ENCODE results near the gene ABCC12.

Gene ABCC12

DNA sequence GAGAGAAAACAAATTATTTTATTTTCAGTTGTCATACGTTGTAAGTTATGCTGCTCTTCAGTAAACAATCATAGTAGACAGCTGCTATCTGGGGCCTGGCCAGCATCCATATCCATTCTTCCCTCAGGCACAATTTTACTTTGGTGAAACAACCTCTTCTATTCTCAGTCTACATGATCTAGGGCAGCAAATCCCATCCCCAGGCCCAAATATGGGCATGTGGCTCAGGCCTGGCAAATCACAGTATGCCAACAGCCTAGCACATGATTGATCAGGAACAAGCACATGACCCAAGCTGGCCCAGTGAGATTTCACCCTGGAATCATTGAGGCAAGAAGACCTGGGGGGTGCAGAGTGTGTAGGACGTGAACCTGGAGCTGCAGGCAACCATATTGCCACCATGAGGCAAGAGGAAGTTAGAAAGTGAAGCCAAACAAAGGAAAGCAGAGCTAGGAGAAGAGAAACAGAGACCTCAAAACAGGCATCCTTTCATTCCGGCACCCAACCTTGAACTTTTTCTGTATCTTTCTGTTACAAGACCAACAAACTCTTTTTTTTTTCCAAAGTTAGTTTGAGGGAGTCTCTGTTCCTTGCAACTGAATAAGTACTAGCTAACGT is 10.3 kb upstream of the ABCC12 start:
- ATAC-seq (no peak), DNase-seq (no peak)

DNA sequence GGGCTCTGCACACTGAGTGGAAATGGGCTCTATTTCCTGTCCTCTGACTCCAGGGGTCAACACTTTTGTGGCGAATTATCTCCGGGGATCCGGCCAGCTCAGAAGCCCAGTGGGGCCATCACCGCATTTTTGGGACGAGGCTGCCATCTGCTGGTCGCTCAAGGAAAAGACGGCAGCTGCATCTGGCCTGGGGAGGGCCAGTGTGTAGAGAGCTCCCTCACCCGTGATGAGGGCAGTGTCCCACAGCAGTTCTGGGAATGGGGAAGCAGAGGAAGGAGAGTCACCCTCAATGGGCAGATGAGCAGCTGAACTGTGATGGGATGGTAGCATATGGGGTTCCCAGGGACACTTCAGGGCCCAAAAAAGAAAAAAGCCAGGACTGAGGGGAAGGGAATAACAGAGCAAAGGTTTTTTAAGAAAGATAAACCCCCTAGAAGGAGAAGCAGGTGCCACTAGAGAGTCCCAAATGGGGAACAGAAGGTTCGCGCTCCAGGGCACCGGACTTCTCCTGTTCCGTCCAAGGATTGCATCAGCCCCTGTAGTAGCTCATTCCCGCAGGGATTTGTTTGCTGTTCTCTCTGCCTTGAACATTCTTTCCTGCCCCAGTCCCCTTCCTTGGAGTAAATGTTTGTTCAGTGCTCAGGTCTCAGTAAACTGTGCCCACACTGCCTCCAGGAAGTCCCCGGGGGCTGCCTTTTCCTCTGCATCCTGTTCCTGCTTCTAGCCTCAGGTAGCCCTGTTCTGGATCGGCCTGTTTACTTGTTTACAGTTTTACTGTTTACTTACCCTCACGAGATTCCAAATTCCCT is 9.3 kb upstream of the ABCC12 start:
- DNase-seq (peak; percentile 74), ATAC-seq (peak; percentile 89)

DNA sequence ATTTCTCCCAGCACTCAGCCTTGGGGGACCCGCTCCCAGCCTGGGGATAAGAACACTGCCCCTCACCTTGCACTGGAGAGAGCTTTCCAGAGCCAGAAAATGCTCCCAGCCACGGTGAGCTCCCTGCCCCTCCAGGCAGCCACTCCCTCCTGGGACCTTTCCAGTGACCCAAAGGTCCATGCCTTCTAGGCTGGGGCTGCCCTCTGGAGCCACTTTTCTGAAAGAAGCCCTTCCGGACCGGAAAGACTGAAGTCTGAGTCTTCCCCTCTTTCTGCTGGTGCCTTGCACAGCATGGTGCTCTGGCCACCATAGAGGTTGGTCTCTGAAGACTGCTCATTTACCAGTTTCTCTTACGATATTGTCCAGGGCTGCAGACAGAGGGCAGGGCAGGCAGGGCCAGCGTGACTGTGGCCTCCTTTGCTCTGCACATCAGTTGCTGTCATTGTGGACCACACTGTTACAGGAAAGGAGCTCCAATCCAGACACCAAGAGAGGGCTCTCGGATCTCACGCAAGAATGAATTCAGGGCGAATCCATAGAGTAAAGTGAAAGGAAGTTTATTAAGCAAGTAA is 7.1 kb upstream of the ABCC12 start:
- DNase-seq, result no peak
- no peak for ATAC-seq

DNA sequence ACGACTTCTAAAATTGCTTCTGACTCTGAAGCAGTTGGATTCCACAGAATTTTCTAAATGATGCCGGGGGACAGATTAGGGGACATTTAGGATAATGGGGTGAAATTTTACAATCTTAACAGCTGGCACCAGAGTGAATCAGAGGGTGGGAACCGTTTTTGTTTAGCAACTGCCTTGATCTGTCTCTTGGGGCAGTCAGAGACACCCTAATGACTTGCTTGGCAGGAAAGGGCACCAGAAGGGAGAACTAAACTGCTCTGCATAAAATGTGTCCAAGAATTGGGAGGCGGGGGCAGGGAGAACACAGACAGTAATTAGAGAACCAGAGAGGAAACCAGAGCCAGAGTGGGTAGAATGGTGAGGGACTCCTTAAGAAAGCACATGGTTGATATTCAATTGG is 6.1 kb upstream of the ABCC12 start:
- DNase-seq (no peak), ATAC-seq (no peak)

DNA sequence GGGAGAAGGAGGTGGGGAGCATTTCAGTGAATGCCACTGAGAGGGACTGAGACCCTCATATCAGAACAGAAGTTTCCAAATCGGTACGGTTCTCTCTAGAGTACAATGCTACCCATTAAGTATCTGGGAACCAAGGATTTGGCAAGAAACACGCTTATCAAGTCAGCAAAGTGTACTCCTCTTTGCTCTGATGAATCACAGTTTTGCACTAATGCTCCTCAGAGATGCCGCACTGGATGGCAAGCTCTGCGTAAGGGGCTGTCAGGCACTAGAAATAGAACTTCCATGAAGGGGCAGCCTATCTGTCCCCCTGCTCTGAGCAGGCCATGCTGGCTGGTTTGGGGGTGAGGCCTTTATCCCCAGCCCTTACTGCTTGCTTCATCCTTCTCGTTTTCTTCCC is 4.8 kb upstream of the ABCC12 start:
- ATAC-seq, result no peak
- DNase-seq, result no peak

DNA sequence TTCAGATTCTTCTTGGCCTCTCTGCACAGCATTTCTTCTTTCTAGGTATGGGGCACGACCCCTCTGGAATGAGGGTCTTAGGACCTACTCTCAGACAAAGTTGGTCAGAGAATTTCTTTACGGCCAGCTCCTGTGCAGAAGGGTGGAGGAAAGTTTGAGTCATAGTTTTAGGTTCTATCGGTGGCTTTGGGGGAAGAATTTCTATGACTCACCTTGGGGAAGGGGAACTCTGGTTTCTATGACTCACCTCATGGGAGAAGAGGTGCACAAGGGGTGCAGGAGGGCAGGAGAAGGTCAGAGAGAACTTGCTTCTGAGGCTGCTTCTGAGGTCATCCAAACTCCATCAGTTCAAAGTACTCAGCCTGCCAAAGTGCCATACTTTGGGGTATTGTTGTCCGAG is 2.5 kb upstream of the ABCC12 start:
- ATAC-seq (peak; percentile 93), DNase-seq (peak; percentile 53)

DNA sequence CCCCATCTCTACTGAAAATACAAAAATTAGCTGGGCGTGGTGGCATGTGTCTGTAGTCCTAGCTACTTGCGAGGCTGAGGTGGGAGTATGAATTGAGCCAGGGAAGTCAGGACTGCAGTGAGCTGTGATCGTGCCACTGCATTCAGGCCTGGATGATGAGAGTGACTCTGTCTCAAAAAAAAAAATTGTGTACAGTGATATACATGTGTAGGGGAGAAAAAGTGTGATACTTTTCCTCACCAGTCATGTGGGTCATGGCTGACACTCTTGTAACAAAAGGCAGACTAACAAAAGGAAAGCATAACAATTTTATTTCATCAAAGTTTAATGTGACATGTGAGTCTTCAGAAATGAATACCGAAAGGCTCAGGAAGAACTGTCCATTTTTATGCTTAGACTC is 2.0 kb upstream of the ABCC12 start:
- peak; percentile 33 for ATAC-seq
- DNase-seq, result peak; percentile 10

DNA sequence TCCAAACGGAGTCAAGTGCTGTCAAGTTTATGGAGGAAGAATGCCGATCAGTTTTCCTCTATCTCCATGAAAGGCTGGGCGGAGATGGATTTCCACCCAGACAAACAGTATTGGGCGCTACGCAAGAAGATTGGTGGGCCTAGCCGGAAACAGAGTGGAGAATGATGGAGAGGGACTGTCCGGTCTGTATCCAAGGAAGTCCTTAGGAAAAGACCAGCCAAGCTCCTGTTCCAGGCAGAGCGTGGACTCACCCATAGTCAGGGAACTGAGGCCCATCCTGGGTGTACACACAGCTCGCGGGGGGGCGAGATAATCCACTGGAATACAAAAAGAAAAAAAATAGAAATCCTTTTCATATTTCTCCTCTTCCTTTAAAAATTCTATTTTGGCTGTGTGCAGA is 1.5 kb upstream of the ABCC12 start:
- ATAC-seq (no peak), DNase-seq (no peak)

DNA sequence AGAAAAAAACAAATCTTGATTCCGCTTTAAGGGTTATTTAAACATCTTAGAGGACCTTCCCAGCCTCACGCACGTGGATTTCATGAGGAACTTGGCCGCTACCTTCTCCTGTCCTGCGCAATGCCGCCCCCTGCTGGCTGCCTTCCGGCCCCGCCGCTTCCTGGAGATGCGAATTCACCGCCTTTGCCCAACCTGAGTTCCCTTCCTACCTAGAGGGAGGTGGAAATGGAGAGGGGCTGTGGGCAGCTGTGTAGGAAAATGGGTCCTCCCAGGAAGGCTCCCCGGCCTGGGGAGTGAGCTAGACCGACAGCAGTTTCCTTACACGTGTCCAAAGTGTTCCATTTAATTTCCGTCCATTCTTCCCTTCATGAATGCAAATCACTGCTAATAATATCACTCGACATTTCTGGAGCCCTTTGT is 1.0 kb upstream of the ABCC12 start:
- DNase-seq (peak; percentile 92), ATAC-seq (peak; percentile 21)

DNA sequence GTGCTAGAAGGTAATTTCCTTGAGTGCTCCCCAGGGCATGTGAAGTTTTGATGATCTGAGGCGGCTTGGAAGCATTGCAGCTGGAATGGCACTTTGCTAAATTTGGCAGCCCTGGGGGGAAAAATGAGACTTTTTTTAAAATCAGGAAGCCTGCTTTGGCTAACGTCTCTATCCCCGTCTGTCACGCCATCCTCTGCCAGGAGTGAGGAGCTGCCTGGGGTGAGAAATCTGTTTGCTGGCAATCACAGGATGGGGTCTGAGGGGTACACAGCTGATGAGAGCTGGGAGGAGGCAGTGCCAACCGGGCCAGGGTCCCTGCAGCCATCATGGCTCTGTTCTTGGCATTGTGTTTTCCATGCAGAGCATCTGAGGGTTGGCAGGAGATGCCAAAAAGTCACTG is 2.0 kb downstream of the ABCC12 start:
- DNase-seq, result no peak
- no peak for ATAC-seq

DNA sequence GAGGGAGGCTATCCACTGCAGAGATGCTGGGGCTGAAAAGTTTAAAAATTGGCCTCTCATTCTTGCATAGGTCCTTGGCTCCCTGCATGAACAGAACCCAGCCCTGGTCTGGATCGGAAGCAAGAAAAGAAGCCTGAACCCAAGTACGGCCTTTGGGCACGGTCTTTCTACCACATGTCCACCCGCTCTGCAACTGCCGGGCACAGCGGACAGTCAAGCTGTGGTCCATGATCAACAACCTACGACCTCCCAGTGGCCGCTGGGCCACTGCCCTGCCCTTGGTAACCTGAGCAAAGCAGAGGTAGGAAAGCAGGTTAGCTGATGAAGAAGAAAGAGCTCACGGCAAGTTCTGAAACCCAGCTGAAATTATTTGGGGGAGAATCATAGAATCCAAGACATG is 3.6 kb downstream of the ABCC12 start:
- ATAC-seq, result no peak
- DNase-seq, result no peak

DNA sequence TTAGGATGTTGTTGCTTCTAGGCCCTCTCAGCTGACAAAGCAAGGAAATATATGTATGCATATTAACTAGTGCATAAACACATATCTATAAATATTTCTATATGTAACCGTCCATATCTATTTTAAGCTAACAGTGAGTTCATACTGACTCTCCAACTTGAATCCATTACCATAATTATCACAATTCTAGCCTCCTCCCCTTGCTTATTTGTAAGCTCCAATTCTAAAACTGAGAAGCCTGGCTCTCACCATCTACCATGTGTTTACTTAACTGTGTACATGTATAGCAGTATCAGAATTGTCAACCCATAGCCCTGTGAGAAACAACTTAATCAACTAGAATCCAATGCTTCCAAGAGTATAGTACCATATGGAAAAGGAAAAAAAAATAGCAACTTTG is 5.1 kb downstream of the ABCC12 start:
- no peak for ATAC-seq

DNA sequence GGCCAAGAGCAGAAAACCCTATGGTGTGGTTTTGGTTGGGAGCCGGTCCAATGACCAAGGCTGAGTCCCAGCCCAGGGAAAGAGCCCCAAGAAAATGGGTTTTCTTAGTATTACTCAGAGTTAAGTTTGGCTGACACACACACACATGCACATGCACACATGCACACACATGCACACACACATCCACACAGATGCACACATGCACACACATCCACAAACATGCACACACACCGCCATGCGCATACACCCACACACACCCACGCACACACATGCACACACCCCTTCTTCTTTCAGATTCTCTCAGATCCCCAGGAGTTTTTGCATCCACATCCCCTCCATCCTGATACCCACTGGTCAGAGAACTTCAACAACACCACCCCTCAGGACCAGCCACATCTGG is 9.1 kb downstream of the ABCC12 start:
- DNase-seq, result no peak
- ATAC-seq, result no peak

More for the DNA sequence above, 5.1 kb downstream of the ABCC12 start:
- DNase-seq, result no peak

DNA sequence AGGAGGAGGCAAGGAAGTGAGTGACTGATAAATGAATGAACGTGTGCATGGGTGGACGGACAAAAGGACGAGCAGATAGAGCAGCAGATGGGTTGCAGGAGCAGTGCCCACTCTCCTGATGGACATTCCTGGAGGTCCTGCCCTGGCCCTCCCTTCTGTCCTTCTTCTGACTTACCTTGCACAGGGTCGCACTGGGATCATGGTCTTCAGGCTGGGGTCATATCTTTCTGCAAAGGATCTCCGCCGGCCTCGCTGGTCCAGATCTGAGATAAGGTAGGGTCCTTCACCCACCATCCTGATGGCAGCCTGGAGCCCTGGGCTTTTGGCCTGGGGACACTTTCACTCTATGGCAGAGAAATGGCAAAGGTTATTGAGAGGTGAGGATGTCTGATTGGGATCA is 9.7 kb downstream of the ABCC12 start:
- DNase-seq (no peak), ATAC-seq (no peak)

DNA sequence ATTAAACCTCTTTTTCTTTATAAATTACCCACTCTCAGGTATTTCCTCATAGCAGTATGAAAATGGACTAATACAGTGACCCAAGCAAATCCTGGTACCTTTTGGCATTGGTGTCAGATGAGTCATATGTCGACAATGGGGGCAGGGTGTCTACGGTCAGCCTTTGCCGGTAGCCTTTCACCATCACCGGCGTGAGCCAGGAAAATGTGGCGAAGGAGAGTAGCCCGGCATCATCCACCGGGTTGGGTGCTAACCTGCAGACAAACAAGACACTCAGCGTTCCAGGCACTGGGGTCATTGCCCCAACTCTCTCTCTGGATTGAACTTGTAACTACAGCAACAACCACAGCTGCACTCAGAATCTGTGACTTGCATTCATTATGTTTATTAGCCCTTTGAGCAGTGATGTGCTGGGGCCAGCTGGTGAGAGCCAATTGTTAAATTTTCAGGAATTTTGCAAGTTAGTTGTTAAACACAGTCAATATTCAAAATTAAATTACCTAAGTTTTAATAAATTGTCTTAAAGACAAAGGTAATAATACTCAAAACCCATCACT is 11.9 kb downstream of the ABCC12 start:
- no peak for DNase-seq
- ATAC-seq, result no peak

DNA sequence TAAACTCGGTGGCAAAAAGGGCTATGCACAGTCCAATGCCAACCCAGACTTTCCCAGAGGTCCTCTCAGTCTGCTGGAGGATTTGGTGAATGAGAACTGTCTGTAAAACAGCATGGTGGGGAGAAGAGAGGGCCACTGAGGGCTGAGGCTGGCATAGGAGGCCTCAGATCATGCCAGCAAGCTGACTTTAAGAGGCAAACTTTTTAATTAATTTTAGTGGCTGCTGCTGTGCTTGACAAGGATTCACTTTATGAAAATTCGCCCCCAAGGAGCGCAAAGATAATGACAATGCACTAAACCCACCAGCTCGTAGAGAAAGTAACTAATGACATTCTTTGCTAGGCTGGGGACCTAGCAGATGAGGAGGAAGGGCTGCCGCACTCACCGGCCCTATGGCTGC is 15.0 kb downstream of the ABCC12 start:
- no peak for DNase-seq
- no peak for ATAC-seq

DNA sequence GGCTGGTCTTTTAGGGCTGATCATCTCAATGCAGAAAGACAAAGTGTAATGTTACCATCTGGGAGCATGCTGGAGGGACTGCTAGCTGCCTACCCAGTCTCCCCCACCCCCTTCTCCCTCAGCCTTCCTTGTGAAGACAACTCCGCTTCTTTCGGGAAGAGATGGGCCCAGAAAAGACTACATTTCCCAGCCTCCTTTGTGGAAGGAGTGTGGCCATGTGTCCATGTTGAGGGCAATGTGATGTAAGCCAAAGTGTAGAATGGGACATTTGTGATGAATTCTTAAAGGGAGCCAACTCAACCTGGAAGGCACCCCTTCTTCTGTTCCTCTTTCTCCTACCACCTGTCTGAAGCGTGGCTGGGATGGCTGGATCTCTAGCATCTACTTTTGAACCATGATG is 16.3 kb downstream of the ABCC12 start:
- DNase-seq (no peak), ATAC-seq (no peak)

DNA sequence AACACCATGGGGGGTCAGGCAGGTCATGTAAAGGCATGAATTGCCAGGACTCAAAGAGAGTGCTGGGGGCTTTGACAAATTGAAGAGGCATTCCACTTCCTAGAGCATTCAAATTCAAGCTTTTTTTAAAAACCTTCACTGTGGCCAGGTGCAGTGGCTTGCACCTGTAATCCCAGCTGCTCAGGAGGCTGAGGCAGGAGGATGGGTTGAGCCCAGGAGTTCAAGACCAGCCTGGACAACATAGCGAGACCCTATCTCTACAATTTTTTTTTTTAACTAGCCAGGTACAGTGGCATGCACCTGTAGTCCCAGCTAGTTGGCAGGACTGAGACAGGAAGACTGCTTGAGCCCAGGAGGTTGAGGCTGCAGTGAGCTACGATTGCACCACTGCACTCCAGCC is 17.2 kb downstream of the ABCC12 start:
- ATAC-seq (no peak), DNase-seq (no peak)

DNA sequence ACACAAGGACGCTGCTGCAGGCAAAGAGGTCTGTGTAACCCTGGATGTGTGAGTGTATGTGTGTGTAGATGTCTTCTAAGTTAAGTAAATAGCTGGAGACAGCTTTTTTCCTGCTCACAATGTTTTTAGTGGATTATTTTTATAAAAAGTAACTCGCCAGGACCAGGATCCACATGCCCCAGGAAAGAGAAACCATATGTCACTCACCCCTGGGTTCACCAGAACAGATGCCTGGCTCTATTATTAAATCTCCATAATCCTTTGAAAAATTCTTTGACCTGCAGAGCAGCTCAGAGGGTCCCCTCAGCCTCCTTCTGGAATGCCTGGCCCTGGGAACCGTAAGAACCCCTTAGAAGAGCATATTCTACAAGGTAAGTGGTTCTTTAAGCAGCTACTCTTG is 18.0 kb downstream of the ABCC12 start:
- DNase-seq, result no peak
- ATAC-seq, result no peak

DNA sequence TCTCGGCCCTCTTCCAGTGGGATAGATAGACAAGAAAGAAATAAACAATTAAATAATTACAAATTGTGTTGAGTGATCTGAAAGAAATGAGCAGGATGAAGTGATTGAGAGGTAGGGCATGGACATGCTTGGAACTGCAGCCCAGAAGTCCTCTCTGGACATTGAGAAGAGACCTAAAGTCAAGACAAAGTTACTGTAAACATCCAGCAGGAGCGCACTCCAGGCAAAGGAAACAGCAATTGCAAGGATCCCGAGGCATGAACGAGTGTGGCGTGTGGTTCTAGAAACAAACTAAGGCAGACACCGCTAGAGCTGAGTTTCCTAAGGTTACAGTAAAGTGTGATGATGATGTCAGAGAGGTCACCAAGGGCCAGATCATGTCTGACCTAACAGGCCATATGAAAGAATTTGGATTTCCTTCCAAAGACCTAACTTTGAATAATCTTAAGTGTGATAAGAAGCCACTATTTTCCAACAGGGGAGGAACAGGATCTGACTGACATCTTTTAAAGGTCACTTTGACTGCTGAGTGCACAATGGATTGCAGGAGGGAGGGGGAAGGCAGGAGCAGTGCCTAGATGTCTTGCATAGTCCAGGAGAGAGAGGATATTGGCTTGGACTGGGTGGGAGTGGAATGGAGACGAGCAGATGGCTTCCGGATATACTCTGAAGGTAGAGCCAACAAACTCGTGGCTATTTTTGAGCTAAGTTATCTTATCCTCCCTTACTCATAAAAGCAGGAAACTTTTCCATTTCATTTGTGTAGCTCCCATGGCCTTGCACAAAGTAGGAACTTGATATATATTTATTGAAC is 19.0 kb downstream of the ABCC12 start:
- DNase-seq (no peak), ATAC-seq (no peak)

DNA sequence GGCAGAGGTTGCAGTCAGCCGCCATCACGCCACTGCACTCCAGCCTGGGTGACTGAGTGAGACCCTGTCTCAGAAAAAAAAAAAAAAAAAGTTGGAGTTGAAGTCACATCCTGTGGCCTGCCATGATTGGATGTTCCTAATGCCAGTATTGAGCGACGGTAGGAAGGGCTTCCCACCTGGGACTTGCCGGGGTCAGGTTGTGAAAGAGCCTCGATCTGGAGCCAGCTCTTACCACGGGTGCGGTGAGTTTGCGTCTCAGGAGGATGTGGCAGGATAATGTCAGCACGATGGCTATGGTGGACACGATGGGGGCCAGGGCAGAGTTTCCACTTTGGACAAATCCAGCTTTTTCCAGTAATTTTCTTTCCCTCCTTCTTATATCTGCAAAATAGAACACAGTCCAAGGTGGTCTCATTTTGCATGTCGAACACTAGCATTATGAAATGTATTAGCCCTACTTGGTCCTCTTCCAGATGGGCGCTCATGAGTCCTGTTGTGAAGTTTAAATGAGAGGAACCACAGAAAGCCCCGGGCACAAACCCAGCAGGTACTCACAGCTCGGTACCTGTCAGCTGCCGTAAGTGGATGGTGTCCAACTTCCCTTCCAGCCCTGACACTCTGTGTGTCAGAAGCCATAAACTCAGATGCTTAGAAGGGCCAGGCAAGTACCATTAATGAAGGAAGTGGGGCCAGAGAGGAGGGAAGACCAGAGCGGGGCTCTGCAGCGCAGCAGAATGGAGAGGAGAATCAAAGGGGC is 22.2 kb downstream of the ABCC12 start:
- DNase-seq, result no peak

DNA sequence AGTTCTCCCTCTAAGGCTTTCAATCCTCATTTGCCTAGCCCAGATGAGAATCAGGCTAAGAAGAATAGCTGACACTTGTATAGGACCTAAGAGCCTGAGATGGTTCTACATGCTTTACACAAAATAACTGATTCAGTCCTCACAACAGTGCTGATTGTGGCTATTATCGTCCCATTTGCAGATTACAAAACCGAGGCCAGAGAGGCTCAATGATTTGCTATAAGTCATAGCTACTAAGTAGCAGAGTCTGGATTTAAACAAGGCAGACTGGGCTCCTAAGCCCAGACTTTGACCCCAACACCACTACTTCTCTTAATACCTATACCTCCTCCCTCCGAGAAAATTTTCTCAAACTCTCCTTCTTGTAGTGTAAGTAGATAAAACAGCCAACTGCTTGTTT is 23.1 kb downstream of the ABCC12 start:
- ATAC-seq, result no peak
- no peak for DNase-seq

More for the DNA sequence above, 22.2 kb downstream of the ABCC12 start:
- ATAC-seq, result no peak

Data from stimulated activated naive CD8-positive, alpha-beta T cell treated with anti-CD3 and anti-CD28 coated beads, Interleukin-15, Interleukin-2, amounts not matched to agents 100 U/mL and 50 U/mL, for 24 hours (primary cell).